Activated CD4-positive, CD25-positive, alpha-beta regulatory T cell treated with anti-CD3 and anti-CD28 coated beads, Interleukin-2, amount 50 U/mL, for 72 hours (primary cell): Measurements from ENCODE around the gene NKD1.

Experiments used
- DNase-seq: peaks from one replicate; pipeline ENCODE4 v3.0.0; 2021

NKD1 gene

DNA sequence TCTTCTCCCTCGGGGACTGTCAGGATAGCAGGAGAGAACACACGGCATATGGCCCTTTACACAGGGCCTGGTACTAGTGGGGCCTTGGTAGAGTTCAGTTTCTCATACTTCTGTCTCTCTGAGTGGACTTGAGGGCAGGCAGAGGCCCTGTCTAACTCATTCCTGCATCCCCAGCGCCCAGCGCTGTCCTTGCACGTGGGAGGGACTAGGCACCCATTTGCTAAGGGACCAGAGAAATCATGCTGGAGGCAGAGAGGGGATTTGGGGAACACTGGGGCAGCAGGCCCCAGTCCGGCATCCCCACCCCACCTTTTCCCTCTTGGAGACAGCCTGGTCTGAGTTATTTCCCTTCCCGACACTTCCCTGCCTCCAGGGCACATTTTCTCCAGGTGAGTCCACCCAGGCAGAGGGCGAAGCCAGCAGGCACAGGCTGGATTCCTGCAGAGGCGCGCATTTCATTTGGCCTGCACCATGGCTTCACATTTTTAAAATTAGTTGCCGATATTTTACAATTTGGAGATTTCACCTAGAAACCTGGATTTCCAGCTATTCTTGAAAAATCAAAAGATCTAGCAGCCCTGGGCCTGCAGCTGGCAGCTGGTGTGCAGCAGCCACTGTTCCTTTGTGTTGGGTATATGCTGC lies 9.7 kb upstream of the NKD1 start:
- no peak for DNase-seq

DNA sequence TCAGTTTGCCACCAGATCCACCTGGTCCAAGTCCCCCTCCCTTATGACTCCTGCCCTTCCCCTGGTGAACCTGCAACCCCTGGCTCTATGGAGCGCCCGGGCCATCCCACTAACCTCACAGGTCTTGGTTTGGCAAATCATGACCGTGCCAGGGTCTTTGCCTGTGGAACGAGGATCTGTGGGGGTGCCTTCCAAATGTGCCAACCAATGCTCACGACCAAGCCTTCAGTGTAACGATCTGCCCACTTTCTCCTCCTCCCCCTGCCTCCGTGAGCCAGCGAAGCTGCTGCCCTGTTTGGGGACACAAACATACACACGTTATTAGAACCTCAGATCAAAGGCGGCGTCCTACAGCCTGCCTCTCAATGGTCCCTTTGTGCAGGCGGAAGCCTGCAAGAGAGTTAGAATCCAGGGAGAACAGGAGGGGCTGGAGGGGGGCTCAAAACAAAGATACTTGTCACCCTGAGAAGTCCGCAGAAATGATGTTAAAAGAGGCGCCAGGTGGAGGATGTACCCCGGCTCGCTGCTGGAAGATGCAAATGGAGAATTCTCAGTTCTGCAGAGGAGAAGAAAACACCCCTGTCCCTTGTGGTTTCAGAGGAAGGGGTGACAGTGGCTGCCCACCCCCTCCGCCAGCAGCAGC lies 9.0 kb upstream of the NKD1 start:
- no peak for DNase-seq

DNA sequence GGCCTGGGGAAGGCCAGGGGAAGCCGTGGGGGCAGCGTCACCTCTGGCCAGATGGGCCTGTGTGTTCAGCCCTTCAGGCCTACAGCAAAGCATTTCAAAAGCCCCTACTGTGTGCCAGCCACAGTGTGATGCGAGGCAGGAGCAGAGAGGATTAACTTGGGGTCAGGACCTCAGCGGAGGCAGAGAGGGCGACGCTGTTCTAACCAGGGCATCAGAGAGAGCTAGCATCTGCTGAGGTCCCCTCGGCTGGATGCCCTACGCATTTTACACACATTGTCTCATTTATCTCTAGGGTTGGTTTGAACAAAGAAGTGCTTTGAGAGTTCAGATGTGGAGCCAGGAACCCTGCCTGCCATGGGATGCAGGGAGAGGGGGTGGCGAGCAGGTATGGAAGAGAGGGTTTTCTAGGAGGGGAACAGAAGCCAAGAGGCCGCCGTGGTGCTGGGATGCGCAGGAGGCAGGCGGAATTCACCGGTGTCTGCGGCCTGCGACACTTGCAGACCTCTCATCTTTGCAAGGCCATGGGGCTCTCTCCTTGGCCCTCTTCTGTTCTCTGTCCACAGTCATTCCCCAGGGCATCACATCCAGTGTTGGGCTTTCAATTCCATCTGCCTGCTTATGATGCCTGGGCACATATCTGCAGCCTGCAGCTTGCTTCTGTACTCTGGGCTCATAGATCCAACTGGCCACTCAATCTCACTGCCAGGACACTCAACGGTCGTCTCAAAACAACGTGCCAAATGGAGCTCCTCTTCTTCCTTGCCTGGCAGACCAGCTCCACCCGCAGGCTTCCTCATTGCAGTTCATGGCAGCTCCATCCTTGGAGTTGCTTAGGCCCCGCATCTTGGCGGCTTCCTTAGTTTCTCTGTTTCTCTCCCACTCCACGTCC lies 8.1 kb upstream of the NKD1 start:
- no peak for DNase-seq

DNA sequence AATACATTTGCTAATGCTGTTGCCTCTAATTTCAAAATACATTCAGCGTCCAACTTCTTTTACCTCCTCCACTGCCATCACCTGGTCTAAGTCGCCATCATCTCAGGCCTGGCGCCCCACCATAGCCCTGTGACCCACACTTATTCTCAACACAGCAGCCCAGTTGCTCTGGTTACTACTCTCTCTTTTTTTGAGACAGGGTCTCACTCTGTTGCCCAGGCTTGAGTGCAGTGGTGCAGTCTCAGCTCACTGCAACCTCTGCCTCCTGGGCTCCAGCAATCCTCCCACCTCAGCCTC lies 7.5 kb upstream of the NKD1 start:
- no peak for DNase-seq

DNA sequence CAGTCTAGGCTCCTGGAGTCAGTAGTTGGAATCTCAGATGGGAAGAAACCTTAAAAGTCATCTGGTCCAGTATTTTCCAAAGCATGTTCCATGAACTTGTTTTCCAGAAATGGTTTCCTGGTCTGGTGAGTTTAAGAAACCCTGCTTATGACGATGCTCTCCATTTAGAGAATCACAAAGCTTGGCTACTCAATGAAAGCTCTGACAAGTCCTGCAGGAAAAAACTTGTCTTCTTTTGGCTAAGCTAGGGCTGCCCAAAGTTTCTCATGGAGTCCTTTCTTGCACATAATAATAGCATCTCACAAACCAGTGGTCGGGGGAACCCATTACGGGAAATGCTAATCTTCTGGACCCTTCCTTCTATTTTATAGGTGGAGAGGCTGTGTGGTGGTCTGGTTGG lies 5.5 kb upstream of the NKD1 start:
- no peak for DNase-seq

DNA sequence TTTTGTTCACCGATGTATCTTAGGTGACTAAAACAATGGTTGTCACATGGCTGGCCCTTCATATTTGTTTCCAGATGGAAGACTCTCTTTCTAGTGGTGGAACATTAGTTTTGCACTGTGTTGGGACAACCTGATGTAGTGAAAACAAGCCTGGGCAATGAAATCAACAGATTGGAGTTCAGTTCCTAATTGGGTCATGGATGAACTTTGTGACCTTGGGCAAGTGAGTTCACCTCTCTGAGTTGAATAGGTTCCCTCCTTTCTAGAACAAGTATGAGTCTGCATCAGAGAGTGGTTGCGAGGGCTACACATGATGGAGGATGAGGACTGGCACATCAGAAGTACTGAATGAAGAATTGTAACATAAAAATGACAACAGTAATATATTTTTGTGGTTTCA lies 2.1 kb upstream of the NKD1 start:
- DNase-seq: no peak

DNA sequence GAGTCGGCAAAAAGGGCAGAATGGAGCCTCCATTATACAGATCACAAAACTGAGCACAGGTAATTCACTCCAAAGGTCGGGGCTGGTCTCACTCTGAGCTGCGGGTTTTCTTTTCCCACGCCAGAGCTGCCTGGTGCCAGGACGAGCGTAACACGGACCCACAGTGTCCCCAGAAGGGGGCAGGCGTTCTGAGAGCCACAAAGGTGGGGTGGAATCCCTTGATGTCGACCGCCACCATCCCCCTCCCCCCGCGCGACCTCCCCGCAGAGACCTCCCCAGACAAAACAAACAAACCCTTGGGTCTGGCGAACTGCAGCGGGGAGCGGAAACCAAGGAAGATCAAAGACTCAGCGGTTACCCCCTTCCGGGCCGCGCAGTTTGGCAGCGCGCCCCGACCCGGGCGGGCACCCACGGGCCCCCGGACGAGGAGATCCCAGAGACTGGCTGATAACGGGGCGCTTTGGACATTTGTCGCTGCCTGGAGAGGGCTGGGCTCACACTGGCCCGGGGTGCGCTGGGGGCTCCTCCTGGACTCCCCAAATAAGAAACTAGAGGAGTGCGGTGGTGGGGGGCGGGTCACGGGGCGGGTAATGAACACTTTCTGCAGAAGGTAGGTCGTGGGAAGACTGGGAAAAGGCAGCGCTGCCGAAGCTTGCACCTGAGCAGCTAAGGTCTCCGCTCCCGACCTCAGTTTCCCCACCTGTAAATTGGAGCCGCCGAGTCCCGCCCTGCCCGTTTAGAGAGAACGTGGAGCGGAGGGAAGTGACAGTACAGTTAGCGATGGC lies 664 bp upstream of the NKD1 start:
- peak; percentile 71 for DNase-seq

DNA sequence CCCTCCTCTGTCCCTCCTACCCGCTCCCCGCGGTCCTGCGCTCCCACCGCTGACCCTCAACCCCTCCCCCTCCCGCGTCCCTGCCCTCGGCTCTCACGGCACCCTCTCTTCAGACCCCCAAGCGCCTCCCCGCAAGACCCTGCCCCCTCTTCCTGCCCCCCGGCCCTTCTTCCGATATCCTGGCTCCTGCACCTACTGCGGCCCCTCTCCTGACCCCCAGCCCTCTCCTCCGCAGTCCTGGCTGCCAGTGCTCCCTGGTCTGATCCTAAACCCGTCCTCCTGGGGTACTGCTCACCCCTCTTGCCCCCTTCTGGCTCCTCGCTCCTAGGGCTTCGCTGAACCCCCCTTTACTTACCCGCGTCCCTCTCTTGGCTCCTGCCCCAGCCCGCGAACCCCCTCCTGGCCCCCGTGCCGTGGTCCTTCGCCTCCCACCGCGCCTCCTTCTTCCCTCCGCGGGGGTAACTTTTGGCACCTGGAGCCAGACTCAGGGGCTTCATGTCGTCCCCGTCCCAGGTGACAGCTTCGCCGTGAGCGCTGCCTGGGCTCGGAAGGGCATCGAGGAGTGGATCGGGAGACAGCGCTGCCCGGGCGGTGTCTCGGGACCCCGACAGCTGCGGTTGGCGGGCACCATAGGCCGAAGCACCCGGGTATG lies 839 bp downstream of the NKD1 start:
- no peak for DNase-seq

DNA sequence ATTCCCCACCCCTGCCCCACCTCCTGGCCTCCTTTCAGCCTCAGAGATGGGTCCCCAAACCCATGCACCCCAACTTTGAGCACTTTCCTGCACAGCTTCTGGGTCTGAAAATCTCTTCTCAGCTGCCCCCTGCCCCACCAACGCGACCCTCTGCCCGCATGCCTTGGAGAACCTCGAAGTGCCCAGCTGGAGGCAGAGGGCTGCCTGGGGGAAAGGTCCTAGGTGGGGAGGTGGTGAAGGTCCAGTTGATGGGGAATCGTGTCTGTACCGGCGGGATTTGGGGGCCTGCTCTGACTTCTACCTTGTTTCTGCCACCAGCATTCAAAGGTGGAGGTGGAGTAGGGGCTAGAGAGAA lies 1.3 kb downstream of the NKD1 start:
- no peak for DNase-seq

DNA sequence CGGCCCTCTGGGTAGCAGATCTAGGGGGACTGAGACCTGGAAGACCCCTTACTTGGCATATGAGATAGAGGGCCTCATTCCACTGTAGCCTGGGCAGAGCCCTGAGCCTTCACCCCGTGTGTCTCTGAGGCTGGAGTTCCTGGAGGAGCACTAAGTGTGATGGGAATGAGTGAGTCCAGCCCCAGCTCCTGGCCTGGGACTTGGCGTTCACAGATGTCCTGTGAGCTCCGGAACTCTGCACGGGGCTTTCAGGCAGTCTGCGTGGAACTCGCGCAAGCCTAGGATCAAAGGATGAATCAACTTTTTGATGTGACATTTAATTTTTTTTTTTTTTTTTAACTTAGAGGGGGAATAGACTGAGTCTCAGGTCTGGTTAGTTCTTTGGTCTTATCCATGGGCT lies 1.8 kb downstream of the NKD1 start:
- no peak for DNase-seq

DNA sequence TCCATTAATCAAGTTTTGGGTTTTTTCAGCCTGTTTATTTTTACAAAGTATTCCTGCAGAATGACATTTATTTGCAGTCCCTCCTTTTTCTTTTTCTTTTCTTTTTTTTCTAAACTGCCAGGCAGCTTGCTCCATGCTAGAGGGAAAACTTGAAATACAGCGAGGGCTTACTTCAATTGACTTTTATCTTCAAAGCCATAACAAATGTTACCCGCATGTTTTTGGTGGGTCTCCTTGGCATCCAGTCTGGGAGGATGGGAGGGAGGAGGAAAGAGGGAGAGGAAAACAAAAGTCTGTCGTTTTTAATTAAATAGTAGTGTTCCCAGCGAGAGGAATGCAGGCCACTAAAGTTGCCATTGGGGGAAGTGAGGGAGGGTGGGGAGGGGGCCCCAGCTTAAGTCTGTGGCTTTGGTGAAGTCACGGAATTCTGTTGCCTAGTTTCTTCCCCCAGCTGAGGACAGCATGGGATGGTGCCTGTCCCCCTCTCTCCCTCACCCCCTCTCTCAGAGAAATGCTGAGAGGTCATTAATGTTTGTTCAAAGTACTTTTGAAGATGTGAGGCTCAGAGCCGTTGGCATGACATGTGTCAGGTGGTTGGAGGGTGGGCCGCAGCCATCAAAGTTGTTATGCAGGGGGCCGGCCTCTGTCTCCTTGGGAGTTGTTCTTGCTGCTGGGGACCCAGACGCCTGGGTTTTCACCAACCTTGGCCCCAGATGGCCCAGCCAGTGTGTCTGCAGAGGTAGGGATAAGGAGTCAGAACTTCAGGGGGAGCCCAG lies 2.9 kb downstream of the NKD1 start:
- DNase-seq: no peak

DNA sequence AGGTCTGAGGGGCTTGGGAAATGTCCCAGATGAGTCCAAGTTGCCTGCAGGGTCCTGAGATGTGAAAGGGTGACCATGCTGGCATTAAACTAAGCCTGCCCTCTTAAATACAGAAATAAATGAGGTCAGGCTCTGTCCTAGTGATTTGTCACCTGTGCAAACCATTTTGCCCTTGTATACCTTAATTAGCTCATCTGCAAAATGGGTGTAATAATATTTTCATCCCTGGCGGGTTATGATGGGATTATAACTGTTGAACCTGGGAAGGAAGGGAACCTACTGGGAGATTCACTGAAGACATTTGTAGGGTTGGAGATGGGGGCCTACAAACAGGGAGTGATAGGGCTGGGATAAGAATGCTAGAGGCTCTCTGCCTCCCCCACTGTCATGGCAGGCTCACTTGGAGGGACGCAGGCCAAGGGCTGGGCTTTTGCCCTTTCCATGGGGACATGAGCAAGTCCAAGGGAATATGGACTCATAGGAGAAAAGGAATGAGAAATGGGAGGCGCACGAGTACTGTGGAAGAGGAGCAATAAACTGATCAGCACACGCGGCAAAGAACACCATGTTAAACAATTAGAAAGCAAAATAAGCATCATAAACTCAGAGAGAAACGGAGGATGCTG lies 4.4 kb downstream of the NKD1 start:
- DNase-seq: no peak

DNA sequence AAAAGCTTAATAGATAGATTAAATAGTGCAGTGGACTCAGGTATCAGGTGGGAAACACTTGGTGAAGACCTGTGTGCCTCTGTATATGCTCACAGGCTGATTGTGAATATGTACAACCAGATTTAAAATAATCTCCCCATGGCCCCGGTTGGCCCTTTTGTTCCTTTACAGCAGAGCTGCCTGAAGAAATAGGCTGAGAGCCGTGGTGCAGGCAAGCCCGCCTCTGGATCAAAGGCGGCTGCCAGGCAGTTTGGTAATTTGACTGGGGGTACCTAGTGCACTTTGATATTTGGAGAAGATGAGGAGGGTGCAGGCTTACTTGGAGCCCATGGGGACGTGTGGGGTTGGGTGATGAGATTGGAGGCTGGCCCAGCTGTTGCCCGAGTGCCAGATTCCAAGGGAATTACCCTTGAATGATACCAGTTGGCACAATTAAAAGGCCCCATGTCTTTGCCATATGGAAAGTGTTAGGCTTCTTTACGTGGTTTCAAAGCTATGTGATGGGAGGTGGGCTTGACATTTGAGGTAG lies 5.0 kb downstream of the NKD1 start:
- DNase-seq: no peak

DNA sequence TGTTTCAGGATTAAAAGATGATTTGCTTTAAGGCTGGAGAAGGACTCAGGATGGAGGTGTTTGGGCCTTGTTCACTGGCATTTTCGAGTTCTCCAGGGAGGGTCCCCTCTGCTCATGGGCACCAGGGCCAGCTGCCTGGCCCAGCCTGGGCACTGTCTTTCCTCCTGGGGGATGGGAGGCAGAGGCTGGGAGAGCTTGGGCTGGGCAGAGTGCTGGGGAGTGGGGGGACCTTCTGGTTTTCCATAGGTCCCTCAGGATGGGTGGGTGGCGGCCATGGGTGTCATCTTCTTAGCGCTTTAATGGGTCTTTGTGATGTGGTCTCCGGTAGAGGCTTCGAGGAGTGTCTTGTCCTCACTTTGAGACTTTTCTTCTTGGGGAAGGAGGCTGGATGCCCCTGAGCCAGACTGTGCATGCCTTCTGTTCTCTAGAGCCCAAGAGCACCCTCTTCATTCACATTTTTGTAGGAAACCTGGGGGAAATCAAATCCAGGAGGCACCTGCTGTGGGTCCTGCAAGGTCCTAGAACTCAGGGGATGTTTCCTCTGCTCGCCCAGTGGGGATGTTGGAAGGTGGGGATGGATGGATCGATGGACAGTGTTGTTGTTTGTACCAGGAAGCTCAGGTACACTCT lies 5.7 kb downstream of the NKD1 start:
- no peak for DNase-seq

DNA sequence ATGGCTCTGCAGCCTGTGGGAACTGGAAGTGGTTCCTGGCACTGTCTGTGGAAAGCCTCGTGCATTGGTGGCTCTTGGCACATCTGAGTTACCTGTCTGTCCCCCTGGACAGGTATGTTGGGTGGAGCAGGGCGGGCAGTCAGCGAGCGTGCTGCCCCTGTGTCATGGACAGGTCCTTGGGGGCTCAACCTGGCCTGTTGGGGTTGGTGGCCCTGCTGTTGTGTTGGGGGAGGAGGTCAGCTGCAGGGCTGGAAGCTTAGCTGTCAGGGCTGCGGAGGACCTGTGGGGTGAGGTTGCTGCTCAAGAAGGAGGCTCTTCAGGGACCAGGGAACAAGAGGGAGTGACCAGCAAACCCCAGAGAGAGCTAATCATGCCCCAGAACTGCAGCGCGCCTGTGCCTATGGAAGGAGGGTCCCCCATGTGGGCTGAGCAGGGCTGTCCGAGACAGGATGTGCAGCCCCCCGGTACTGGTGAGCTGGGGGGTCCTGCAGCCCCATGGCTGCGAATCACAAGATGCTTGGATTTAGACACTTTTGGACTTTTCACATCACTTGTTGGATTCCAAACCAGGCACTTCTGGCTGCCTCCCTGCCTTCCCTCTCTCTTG lies 7.2 kb downstream of the NKD1 start:
- no peak for DNase-seq

DNA sequence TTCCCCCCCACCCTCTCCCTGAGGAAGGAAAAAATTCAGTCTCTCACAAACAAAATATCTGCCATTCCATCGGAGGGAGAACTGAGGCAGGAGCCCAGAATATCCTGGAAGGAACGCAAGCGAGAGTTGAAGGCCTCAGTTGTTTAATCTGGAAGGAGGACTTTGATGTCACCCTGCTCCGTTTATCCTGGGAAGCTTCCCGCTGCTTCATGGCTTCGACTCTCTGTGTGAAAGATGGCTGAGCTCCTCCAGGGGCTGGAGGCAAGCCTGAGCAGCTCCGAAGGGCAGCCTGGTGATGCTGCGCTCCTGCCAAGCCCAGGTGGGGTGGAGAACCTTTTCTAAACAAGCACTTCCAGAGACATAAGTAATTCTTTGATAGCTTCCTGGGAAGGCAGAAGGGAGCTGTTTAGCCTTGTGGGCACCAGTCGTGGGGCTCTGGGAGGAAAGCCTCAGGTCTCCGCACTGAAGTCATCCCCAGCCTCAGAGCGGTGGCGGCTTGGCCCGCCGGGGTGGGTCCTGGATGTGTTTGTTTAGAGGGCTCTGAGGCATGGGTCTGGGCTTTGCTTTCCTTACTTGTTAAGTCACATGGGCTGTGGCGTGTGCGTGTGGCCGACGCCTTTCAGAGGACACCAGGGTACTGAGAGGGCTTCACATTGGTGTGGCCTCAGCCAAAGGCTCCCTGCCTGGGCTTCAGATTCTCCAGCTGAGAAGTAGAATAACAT lies 7.9 kb downstream of the NKD1 start:
- no peak for DNase-seq

DNA sequence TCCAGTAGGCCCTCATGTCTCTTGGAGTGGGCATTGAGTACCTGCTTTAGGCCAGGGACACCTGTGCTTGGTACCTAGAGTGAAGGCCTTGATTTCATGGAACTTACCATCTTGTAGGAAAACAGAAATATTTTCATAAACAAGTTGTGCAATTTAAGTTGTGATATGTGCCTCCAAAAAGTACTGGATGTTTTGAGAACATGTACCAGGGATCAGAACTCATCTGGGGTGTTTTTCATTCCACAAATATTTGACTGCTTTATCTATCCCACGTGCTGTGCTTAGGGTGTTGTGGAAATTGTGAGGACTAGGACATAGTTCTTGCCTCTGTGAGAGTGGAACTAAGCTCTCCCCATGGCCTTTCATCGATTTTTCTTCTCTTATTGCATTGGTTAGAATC lies 8.8 kb downstream of the NKD1 start:
- no peak for DNase-seq

DNA sequence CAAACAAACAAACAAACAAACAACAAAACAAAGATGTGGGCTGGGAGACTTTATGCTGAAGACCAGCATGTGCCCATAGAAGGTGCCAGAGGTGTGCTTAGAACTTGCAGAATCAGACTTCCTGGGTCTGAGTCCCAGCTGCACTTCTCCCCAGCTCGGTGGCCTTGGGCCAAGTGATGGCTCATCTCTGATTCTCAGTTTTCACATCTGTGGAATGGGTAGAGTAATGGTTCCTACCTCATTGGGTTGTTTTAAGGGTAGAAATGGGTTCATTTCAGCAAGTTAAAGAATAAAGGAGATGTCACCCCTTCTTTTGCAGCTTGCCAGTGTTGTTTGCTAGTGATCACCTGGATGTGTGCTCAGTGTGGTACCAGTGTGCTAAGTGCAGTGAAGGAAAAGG lies 10.7 kb downstream of the NKD1 start:
- DNase-seq: no peak

DNA sequence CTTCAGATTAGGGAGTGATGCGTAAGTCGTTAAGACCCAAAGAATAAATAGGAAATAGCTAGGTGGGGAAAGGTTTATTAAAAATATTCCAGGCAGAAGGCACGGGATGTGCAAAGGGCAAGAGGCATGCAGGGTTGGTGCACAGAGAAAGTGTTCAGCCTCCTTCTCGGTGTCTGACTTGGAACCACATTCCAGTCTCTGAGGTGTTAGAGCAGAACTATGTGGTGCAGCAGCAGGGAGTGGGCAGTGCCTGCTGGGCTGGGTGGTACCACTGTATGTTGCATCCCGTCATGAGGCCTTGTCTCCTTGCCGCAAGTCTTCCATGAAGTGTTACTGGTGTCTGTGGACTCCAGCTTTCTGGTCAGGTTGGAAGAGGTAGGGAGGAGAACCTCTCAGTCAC lies 11.1 kb downstream of the NKD1 start:
- DNase-seq: no peak
